Breast epithelium (tissue), 4 donors: Measurements from ENCODE around the gene OR2J2. TPM values are rescaled to one million over a fixed set of nuclear protein-coding genes. Genes with fewer than 3 reads are reported as not detected.
"Not testable (repeated sequence)": the region's sequence is repeated elsewhere in the genome, so short reads cannot be mapped to it uniquely, and the experiment has no call there.

Experiments
- DNase-seq, 2 donors: peaks; one replicate each; pipeline ENCODE4 v3.0.0-alpha.2; 2019; ENCODE audit warnings: low spot score in 2 of 2
- H3K27ac ChIP-seq, 2 donors: fragments of 200-600 bp; sonication (generic) in 1 of 2; one replicate each; pipeline ENCODE4 v1.5.1; 2016 to 2019; ENCODE audit warnings: mild to moderate bottlenecking in 1 of 2
- H3K27me3 ChIP-seq, 2 donors: fragments of 200-600 bp; sonication (generic) in 1 of 2; one replicate each; pipeline versions ENCODE4 v1.5.1 to v1.6.0; 2017 to 2019; ENCODE audit warnings: control low read depth in 1 of 2, mild to moderate bottlenecking in 1 of 2
- H3K36me3 ChIP-seq: fragments of 200-600 bp; one replicate; pipeline ENCODE4 v1.5.1; 2019
- H3K4me1 ChIP-seq, 2 donors: fragments of 200-600 bp; sonication (generic); one replicate each; pipeline ENCODE4 v1.5.1; 2016 to 2019; ENCODE audit warnings: control low read depth in 1 of 2
- H3K4me3 ChIP-seq, 3 donors: fragments of 200-600 bp; sonication (generic); 1 replicate in 2 of 3; 2 replicates in 1 of 3; pipeline ENCODE4 v1.5.1; 2016 to 2019; ENCODE audit warnings: mild to moderate bottlenecking in 3 of 3, moderate library complexity in 2 of 3
- H3K9me3 ChIP-seq, 2 donors: fragments of 200-600 bp; sonication (generic) in 1 of 2; one replicate each; pipeline ENCODE4 v1.5.1; 2016 to 2019; ENCODE audit warnings: control low read depth in 1 of 2
- CTCF ChIP-seq, 3 donors: fragments of 450-650 bp; IDR thresholded peaks; one replicate each; pipeline ENCODE4 v1.5.1; 2016 to 2017; ENCODE audit warnings: antibody characterized with exemption in 3 of 3, mild to moderate bottlenecking in 3 of 3, moderate library complexity in 3 of 3
- POLR2A ChIP-seq: fragments of 450-650 bp; IDR thresholded peaks from one replicate; pipeline ENCODE4 v1.6.1; 2016; ENCODE audit warnings: antibody characterized with exemption, mild to moderate bottlenecking, moderate library complexity
- POLR2AphosphoS5 ChIP-seq, 3 donors: sonication (generic); formaldehyde crosslinking; IDR thresholded peaks; one replicate each; pipeline ENCODE4 v1.6.1; 2017; ENCODE audit warnings: antibody characterized with exemption in 3 of 3
- intact Hi-C: fragments of 100-400 bp; cut with DNase I; formaldehyde crosslinking; loops from one replicate; pipeline ENCODE4 v1.15.1; 2023; ENCODE audit warnings: low total_unique reads
- total RNA-seq, 3 donors: library from RNA; depleted of rRNA; stranded (reverse); fragments of >200 nt; gene quantifications; one replicate each; pipeline ENCODE4 v1.1.0, GENCODE V29; 2016

OR2J2 gene
- total RNA-seq, 3 donors from 2014 or later: not detected

- H3K36me3 ChIP-seq, H3K27ac ChIP-seq, intact Hi-C loops, H3K4me1 ChIP-seq, DNase-seq, H3K4me3 ChIP-seq, H3K9me3 ChIP-seq, H3K27me3 ChIP-seq: not testable (repeated sequence)
These were observed 5.1 kb upstream of the OR2J2 start for GRCh38 chr6:29165571-29165970.

- TF ChIP-seq CTCF (IDR thresholded peaks at IDR 0.05) (no peak), POLR2A (no peak), POLR2AphosphoS5 (IDR thresholded peaks at IDR 0.05) (no peak)
- intact Hi-C loops: no loop called here
- H3K27ac ChIP-seq: no peak overlapping the region
- peaks cover 0 to 3% of the 10 kb centered on the region in 2 donors for H3K27me3 ChIP-seq
- no peak for DNase-seq
- no peaks in the 10 kb centered on the region for H3K36me3 ChIP-seq
- H3K4me1 ChIP-seq: no peaks in the 10 kb centered on the region
- no peaks in the 10 kb centered on the region for H3K9me3 ChIP-seq
- no peak overlapping the region for H3K4me3 ChIP-seq
These were observed 1.0 kb downstream of the OR2J2 start for GRCh38 chr6:29171736-29172135.

GRCh38 chr6:29183594-29183993 is 12.9 kb downstream of the OR2J2 start:
- TF ChIP-seq POLR2A (no peak), CTCF (IDR thresholded peaks at IDR 0.05) (no peak), POLR2AphosphoS5 (IDR thresholded peaks at IDR 0.05) (no peak)
- no peaks in the 10 kb centered on the region for H3K36me3 ChIP-seq
- H3K4me3 ChIP-seq: no peak overlapping the region
- no peak overlapping the region for H3K27ac ChIP-seq
- H3K27me3 ChIP-seq: no peaks in the 10 kb centered on the region
- intact Hi-C loops: no loop called here
- no peaks in the 10 kb centered on the region for H3K4me1 ChIP-seq
- peaks cover 2 to 20% of the 10 kb centered on the region in 2 donors for H3K9me3 ChIP-seq
- DNase-seq: no peak

- DNase-seq, H3K36me3 ChIP-seq, H3K27ac ChIP-seq, H3K27me3 ChIP-seq, H3K4me3 ChIP-seq, intact Hi-C loops, H3K4me1 ChIP-seq: not testable (repeated sequence)
- H3K9me3 ChIP-seq: peaks cover 4 to 30% of the 10 kb centered on the region in 2 donors
These were observed 18.0 kb downstream of the OR2J2 start for GRCh38 chr6:29188659-29189058.

- intact Hi-C loops: no loop called here
- Histone ChIP-seq H3K4me1 (no peaks in the 10 kb centered on the region), H3K36me3 (no peaks in the 10 kb centered on the region), H3K27ac (no peak overlapping the region), H3K27me3 (no peaks in the 10 kb centered on the region), H3K4me3 (no peak overlapping the region), H3K9me3 (no peaks in the 10 kb centered on the region)
- no peak for TF ChIP-seq CTCF (IDR thresholded peaks at IDR 0.05)
- no peak for DNase-seq
These were observed 30.3 kb downstream of the OR2J2 start for GRCh38 chr6:29200767-29201662.

GRCh38 chr6:29201966-29202365 is 31.3 kb downstream of the OR2J2 start:
- no peak overlapping the region for H3K27ac ChIP-seq
- intact Hi-C loops: no loop called here
- H3K4me1 ChIP-seq: no peaks in the 10 kb centered on the region
- DNase-seq: no peak
- no peak for TF ChIP-seq POLR2A
- no peak for TF ChIP-seq POLR2AphosphoS5 (IDR thresholded peaks at IDR 0.05)
- no peak for TF ChIP-seq CTCF (IDR thresholded peaks at IDR 0.05)
- H3K36me3 ChIP-seq: no peaks in the 10 kb centered on the region
- no peaks in the 10 kb centered on the region for H3K9me3 ChIP-seq
- H3K4me3 ChIP-seq: no peak overlapping the region
- no peaks in the 10 kb centered on the region for H3K27me3 ChIP-seq
